EL (cell line): ENCODE results near the gene SNPH.
A peak's percentile ranks its signal among the peaks of the same experiment; 100 is the strongest.

Source experiments
- DNase-seq: peaks from one replicate; pipeline ENCODE4 v3.0.0-alpha.2; 2016

The SNPH gene

GRCh38 chr20:1287787-1288569, 21.9 kb downstream of the SNPH start:
- DNase-seq, result no peak

GRCh38 chr20:1291191-1291741, 25.2 kb downstream of the SNPH start:
- peak; percentile 10 for DNase-seq

GRCh38 chr20:1292620-1293019, 26.5 kb downstream of the SNPH start:
- DNase-seq, result no peak

GRCh38 chr20:1293641-1294379, 27.7 kb downstream of the SNPH start:
- no peak for DNase-seq

- DNase-seq, result no peak
Measured at GRCh38 chr20:1294497-1294896, 28.4 kb downstream of the SNPH start.

GRCh38 chr20:1295276-1295930, 29.3 kb downstream of the SNPH start:
- no peak for DNase-seq

GRCh38 chr20:1296117-1296610, 30.1 kb downstream of the SNPH start:
- DNase-seq, result no peak

GRCh38 chr20:1296922-1297321, 30.8 kb downstream of the SNPH start:
- no peak for DNase-seq

- no peak for DNase-seq
Measured at GRCh38 chr20:1297486-1297885, 31.4 kb downstream of the SNPH start.

- no peak for DNase-seq
Measured at GRCh38 chr20:1298166-1298565, 32.1 kb downstream of the SNPH start.

- no peak for DNase-seq
Measured at GRCh38 chr20:1298888-1299511, 32.9 kb downstream of the SNPH start.

- no peak for DNase-seq
Measured at GRCh38 chr20:1299522-1299921, 33.4 kb downstream of the SNPH start.

- DNase-seq, result no peak
Measured at GRCh38 chr20:1300083-1300840, 34.2 kb downstream of the SNPH start.

GRCh38 chr20:1301031-1301529, 35.0 kb downstream of the SNPH start:
- DNase-seq, result peak; percentile 77

- no peak for DNase-seq
Measured at GRCh38 chr20:1302685-1303541, 36.8 kb downstream of the SNPH start.

GRCh38 chr20:1304710-1305515, 38.8 kb downstream of the SNPH start:
- no peak for DNase-seq

GRCh38 chr20:1305712-1306111, 39.6 kb downstream of the SNPH start:
- no peak for DNase-seq

- DNase-seq, result no peak
Measured at GRCh38 chr20:1306316-1307135, 40.4 kb downstream of the SNPH start.

GRCh38 chr20:1307171-1307570, 41.1 kb downstream of the SNPH start:
- DNase-seq, result no peak
